WI38 (cell line): Measurements from ENCODE around the gene TESPA1.

Experiments
- H3K4me3 ChIP-seq: 2 replicates; pipeline ENCODE4 v1.5.1; 2011; ENCODE audit warnings: low read depth, mild to moderate bottlenecking, control low read depth, low read length
- CTCF ChIP-seq: IDR thresholded peaks from 2 replicates; pipeline ENCODE4 v1.5.1; 2012; ENCODE audit warnings: low read depth, mild to moderate bottlenecking, control low read depth, low read length

The TESPA1 gene

GRCh38 chr12:55002355-55002754 lies 17.8 kb upstream of the TESPA1 start:
- TF ChIP-seq CTCF, result no peak
- H3K4me3 ChIP-seq, result no peak overlapping the region

- TF ChIP-seq CTCF, result no peak
- H3K4me3 ChIP-seq, result no peak overlapping the region
Observed at GRCh38 chr12:55001198-55001868, 16.8 kb upstream of the TESPA1 start.

- no peak for TF ChIP-seq CTCF
Observed at GRCh38 chr12:54998958-54999510, 14.5 kb upstream of the TESPA1 start.

GRCh38 chr12:54997929-54998522 lies 13.5 kb upstream of the TESPA1 start:
- no peak for TF ChIP-seq CTCF
- no peak overlapping the region for H3K4me3 ChIP-seq

More at GRCh38 chr12:54998958-54999510, 14.5 kb upstream of the TESPA1 start:
- no peak overlapping the region for H3K4me3 ChIP-seq

GRCh38 chr12:54996205-54996604 lies 11.6 kb upstream of the TESPA1 start:
- TF ChIP-seq CTCF, result no peak
- no peak overlapping the region for H3K4me3 ChIP-seq

DNA sequence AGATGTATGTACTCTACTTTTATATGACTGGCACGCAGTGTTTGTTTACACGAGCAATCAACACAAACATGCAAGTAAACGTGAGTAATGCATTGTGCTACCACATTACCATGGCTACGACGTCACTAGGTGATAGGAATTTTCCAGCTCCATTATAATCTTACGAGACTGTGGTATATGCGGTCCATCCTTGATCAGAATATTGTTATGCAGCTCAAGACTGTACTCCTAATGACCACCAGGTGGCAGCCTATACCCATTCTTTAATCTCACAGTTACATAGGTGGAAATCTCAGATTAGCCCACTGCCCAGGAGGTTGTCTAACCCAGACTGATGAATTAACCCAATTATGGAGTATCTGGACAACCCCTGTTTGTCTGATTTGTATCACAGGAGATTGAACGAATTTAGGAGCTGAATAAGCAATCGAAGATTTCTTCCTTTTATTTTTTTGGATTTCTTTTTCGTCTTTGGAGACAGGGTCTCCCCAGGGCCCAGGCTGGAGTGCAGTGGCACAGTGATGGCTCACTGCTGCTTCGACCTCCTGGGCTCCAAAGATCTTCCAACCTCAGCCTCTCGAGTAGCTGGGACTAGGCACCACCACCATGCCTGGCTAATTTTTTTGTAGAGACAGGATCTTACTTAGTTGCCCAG lies 8.7 kb upstream of the TESPA1 start:
- H3K4me3 ChIP-seq, result no peak overlapping the region
- peak; percentile 57; the same call in 1 of the 2 replicates for TF ChIP-seq CTCF

- no peak for TF ChIP-seq CTCF
- no peak overlapping the region for H3K4me3 ChIP-seq
Observed at GRCh38 chr12:54991991-54992375, 7.4 kb upstream of the TESPA1 start.
